Adrenal gland (tissue), 5 donors: ENCODE data around the gene MIER2.

ENCODE experiments used
- CTCF ChIP-seq, 6 experiments: fragments of 450-650 bp in 4 of 6; fragments of 200-600 bp in 2 of 6; sonication (generic) in 1 of 6; IDR thresholded peaks; 1 replicate in 5 of 6; 2 replicates in 1 of 6; pipeline versions ENCODE4 v1.5.1 to v1.8.0; 2016 to 2021; ENCODE audit warnings: antibody characterized with exemption in 6 of 6, mild to moderate bottlenecking in 2 of 6, moderate library complexity in 1 of 6
- POLR2A ChIP-seq, 2 donors: fragments of 450-650 bp; IDR thresholded peaks; one replicate each; pipeline ENCODE4 v1.6.1; 2017; ENCODE audit warnings: antibody characterized with exemption in 2 of 2, mild to moderate bottlenecking in 2 of 2, moderate library complexity in 1 of 2
- donor health status: DM: no; HTN: no; CAD: no.

- no peak for TF ChIP-seq CTCF (IDR thresholded peaks at IDR 0.05)
- TF ChIP-seq POLR2A (IDR thresholded peaks at IDR 0.05), result no peak
Measured at GRCh38 chr19:343451-343931, 1.1 kb downstream of the MIER2 start.
